ENCODE measurements around the gene CLASP1.
A peak's percentile ranks its signal among the peaks of the same experiment; 100 is the strongest.
"Not testable (repeated sequence)": the region's sequence is repeated elsewhere in the genome, so short reads cannot be mapped to it uniquely, and the experiment has no call there.

CLASP1 gene
- total RNA-seq = 102 to 276 (median 156) reads per million in 9 experiments

DNA sequence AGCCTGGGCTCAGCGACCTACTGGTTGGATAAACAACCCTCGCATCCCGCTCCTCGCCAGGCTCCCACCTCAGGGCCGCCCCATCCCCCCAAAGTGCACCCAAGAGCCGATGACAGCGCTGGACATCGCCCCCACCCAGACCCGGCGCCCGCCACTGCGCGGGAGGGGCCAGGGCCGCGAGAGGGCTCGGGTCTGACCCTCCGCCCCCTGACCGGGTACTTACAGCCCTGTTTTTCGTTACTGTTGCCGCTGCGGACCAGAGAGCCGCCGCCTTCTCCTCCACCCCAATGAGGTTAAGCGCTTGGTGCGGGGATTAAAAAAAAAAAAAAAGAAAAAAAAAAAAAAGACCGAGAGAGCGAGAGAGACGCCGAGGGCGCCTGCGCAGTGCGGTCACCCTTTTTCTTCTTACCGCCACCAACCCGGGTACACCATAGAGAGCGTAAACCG, at the start of gene CLASP1:
Gene CLASP1, minus strand, starts transcription at position 314 of the 447 bp plus-strand sequence. CDS start 43,567 bp downstream, outside the sequence.
- Mint-ChIP-seq H3K27ac (peak within 1 kb of the TSS; percentile 99 to 100), H3K27me3 (no peaks in the 10 kb centered on the region), H3K4me1 (ENCODE audit: low read depth in 2 of 2) (peaks cover 29 to 63% of the 10 kb centered on the region in 2 donors), H3K9me3 (no peaks in the 10 kb centered on the region), H3K36me3 (ENCODE audit: insufficient read depth) (peaks cover 35% of the 10 kb centered on the region), H3K4me3 (peak within 1 kb of the TSS; percentile 98 to 100)
- DNase-seq (no peak), ATAC-seq (replicated peaks) (no peak)

DNA sequence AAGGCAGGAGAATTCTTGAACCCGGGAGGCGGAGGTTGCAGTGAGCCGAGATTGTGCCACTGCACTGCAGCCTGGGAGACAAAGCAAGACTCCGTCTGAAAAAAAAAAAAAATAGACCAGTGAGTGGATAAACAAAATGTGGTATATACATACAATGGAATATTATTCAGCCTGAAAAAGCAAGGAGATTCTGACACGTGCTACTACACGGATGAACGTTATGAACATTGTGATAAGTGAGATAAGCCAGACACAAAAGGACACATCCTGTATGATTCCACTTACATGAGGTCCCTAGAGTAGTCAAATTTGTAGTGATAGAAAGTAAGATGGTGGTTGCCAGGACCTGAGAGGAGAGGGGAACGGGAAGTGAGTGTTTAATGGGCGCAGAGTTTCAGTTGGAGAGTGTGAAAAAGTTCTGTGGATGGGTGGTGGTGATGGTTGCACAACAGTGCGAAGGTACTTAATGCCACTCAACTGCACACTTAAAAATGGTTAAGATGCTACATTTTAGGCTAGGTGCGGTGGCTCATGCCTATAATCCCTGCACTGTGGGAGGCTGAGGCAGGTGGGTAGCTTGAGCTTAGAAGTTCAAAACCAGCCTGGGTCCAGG, 49.2 kb upstream of the CLASP1 start:
- H3K4me3 Mint-ChIP-seq = peak overlapping the region; percentile 18 to 85
- no peak for ATAC-seq (replicated peaks)
- H3K36me3 Mint-ChIP-seq (ENCODE audit: insufficient read depth) = peaks cover 29% of the 10 kb centered on the region
- no peaks in the 10 kb centered on the region for H3K9me3 Mint-ChIP-seq
- H3K27me3 Mint-ChIP-seq = no peaks in the 10 kb centered on the region
- DNase-seq = no peak
- H3K27ac Mint-ChIP-seq = peak overlapping the region; percentile 98 to 99
- H3K4me1 Mint-ChIP-seq (ENCODE audit: low read depth in 2 of 2) = peaks cover 34 to 37% of the 10 kb centered on the region in 2 donors

DNA sequence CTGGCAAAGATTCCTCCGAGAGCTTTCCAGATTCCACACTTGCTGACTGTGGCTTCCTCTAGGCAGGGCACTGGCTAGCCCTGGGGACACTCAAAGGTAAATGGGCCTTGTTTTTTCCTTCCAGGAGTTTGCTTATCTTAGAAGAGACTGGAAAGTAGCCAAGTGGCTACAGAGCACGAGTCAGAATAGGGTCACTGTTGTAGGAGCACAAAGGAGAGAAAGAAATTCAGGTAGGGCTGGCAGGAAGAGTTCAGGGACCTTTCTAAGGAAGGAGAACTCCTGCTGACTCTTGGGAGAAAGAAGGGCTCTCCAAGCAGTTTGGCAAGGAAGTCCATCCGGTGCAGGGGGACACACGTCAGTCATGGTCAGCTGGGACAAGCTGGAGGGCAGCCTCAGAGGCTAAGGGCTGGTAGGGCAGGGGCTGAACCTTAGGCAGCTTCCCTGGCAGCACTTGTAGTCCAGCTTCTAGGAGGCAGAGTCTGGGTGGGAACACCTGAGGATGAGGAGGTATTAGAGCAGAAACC, 47.9 kb upstream of the CLASP1 start:
- H3K4me1 Mint-ChIP-seq (ENCODE audit: low read depth in 2 of 2) = peaks cover 34 to 37% of the 10 kb centered on the region in 2 donors
- H3K27ac Mint-ChIP-seq = peak overlapping the region; percentile 98 to 99
- H3K36me3 Mint-ChIP-seq (ENCODE audit: insufficient read depth) = peaks cover 29% of the 10 kb centered on the region
- no peak for ATAC-seq (replicated peaks)
- no peak overlapping the region for H3K4me3 Mint-ChIP-seq
- H3K9me3 Mint-ChIP-seq = no peaks in the 10 kb centered on the region
- no peak for DNase-seq
- H3K27me3 Mint-ChIP-seq = no peaks in the 10 kb centered on the region

DNA sequence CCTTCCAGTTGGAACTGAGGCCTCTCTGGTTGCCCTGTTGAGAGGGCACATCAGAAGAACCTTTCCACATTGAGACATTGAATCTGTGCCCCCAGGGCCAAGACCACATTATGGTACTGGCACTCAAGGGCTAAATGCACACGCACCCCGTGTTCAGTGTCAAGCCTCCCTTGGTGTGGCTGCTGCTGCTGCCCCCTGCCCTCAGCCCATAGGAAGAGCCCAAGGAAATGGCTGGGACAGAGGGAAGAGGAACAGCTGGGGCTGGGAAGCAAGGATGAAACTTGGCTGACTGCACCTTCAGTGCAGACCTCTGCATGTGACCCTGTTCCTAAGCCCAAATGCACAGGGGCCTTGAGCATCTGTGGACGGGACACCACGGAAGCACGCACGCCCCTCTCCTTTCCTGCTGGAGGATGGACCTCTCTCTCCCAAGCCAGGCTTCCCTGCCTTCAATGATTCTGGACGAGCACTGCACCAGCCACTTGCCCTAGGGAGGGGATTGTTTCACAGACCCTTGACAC, 47.2 kb upstream of the CLASP1 start:
- Mint-ChIP-seq H3K4me3 (no peak overlapping the region), H3K9me3 (no peaks in the 10 kb centered on the region), H3K4me1 (ENCODE audit: low read depth in 2 of 2) (peaks cover 31 to 32% of the 10 kb centered on the region in 2 donors), H3K36me3 (ENCODE audit: insufficient read depth) (peaks cover 29% of the 10 kb centered on the region), H3K27me3 (no peaks in the 10 kb centered on the region), H3K27ac (peak overlapping the region; percentile 81)
- no peak for ATAC-seq (replicated peaks)
- DNase-seq = no peak

DNA sequence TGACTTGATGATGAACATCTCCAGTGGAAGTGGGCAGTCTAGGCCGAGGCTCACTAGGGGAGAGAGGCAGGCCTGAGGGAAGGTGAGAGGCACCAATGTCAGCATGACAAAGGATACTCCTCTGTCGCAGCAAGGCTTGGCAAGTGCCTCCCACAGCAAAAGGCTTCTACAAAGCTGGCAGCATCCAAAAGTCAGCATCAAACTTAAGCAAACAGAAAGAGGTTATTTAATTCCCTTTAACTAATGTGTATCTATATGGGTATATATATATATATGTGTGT, 45.8 kb upstream of the CLASP1 start:
- no peaks in the 10 kb centered on the region for H3K9me3 Mint-ChIP-seq
- H3K27ac Mint-ChIP-seq = peak overlapping the region; percentile 81
- peaks cover 18% of the 10 kb centered on the region for H3K36me3 Mint-ChIP-seq (ENCODE audit: insufficient read depth)
- ATAC-seq (replicated peaks) = no peak
- no peak overlapping the region for H3K4me3 Mint-ChIP-seq
- no peaks in the 10 kb centered on the region for H3K27me3 Mint-ChIP-seq
- H3K4me1 Mint-ChIP-seq (ENCODE audit: low read depth in 2 of 2) = peaks cover 19% of the 10 kb centered on the region in 2 donors
- DNase-seq = no peak

DNA sequence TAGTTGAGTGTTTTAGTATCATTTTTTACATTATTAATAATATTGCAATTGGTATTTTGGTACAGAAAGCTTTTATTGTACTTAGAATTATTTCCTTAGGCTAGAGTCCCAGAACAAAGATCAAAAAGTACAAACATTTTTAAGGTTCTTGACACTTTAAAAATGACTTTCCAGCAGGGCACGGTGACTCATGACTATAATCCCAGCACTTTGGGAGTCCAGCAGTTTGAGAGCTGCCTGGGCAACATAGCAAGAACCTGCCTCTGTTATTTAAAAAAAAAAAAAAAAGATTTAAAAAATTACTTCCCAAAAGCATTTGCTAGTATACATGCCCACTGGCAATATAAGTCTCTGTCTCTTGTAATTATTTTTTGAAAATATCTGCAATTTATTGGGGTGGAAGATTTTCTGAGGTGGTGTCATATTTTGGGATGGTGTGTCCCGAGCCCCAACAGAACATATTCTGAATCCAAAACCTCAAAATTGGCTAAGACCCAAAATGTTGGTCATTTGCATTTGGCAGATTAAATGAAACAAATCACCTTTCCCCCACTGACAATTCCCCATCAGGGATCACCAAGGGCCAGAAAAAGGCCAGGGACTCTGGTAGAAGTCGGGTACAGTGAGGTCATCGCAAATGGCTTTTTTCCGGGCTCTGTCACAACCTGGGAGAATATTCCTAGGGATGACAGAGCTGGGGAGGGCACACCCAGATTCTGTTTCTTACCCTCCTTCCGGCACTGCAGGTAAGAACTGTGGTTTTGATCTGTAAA, 45.3 kb upstream of the CLASP1 start:
- Mint-ChIP-seq H3K4me1 (ENCODE audit: low read depth in 2 of 2) (peaks cover 14% of the 10 kb centered on the region in 2 donors), H3K9me3 (no peaks in the 10 kb centered on the region), H3K36me3 (ENCODE audit: insufficient read depth) (peaks cover 13% of the 10 kb centered on the region), H3K27me3 (no peaks in the 10 kb centered on the region), H3K27ac (peak overlapping the region; percentile 81), H3K4me3 (no peak overlapping the region)
- DNase-seq (no peak), ATAC-seq (replicated peaks) (no peak)

DNA sequence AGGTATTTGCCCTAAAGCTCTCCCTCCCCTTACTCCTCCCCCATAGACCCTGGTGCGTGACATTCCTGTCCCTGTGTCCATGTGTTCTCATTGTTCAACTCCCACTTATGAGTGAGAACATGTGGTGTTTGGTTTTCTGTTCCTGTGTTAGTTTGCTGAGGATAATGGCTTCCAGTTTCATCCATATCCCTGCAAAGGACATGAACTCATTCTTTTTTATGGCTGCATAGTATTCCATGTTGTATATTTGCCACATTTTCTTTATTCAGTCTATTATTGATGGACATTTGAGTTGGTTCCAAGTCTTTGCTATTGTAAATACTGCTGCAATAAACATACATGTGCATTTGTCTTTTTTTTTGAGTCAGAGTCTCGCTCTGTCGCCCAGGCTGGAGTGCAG, 41.3 kb upstream of the CLASP1 start:
- not testable (repeated sequence) for H3K9me3 Mint-ChIP-seq; H3K27ac Mint-ChIP-seq; H3K4me3 Mint-ChIP-seq; DNase-seq; H3K27me3 Mint-ChIP-seq; H3K36me3 Mint-ChIP-seq (ENCODE audit: insufficient read depth); ATAC-seq (replicated peaks); H3K4me1 Mint-ChIP-seq (ENCODE audit: low read depth in 2 of 2)

DNA sequence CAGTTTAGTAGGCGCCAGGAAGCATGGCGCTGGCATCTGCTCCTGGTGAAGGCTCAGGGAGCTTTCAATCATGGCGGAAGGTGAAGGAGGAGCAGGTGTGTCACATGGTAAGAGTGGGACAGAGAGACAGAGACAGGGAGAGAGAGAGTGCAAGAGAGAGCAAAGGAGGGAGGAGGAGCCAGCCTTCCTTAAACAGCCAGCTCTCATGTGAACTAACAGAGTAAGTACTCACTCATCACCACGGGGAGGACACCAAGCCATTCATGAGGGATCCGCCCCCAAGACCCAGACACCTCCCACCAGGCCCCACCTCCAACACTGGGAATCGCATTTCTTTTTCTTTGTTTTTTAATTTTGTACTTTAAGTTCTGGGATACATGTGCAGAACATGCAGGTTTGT, 40.8 kb upstream of the CLASP1 start:
- Mint-ChIP-seq H3K4me3 (no peak overlapping the region), H3K9me3 (no peaks in the 10 kb centered on the region), H3K27me3 (no peaks in the 10 kb centered on the region), H3K36me3 (ENCODE audit: insufficient read depth) (no peaks in the 10 kb centered on the region), H3K4me1 (ENCODE audit: low read depth in 2 of 2) (no peaks in the 10 kb centered on the region), H3K27ac (peak overlapping the region in 1 of 2 donors; percentile 57)
- DNase-seq (no peak), ATAC-seq (replicated peaks) (no peak)

DNA sequence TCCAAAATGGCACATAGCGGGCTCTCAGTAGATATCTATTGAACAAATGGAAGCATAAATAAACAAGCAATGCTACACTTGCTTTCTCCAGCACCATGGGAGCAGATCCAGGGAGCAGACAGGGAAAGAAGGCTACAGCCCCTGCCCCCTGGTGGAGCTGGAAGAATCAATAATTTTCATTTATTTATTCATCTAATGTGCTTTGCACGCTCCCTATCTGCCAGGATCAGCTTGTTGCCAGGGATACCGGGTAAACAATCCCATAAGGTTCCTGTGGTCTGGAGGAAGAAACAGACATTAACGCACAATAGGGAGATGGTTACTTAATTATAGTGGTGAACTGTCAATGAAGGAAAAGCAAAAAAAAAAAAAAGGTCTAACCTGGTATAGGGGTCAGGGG, 40.1 kb upstream of the CLASP1 start:
- DNase-seq = no peak

DNA sequence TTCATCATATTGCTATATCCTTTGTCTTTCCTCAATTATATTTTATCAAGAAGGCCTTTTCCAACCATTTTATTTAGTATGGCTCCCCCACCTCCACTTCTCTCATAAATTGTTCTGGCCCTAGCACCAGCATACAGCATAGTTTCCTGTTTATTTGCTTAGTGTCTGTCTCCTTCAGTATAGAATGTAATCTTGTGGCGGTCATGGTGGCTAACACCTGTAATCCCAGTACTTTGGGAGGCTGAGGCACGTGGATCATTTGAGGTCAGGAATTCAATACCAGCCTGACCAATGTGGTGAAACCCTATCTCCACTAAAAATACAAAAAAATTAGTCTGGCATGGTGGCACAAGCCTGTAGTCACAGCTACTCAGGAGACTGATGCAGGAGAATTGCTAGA, 39.6 kb upstream of the CLASP1 start:
- Mint-ChIP-seq H3K27ac (peak overlapping the region; percentile 19 to 57), H3K27me3 (no peaks in the 10 kb centered on the region), H3K36me3 (ENCODE audit: insufficient read depth) (no peaks in the 10 kb centered on the region), H3K4me1 (ENCODE audit: low read depth in 2 of 2) (no peaks in the 10 kb centered on the region), H3K4me3 (no peak overlapping the region), H3K9me3 (peaks cover 2 to 8% of the 10 kb centered on the region in 2 donors)
- DNase-seq (no peak), ATAC-seq (replicated peaks) (peak; percentile 56)

More for the DNA sequence above, 40.1 kb upstream of the CLASP1 start:
- no peak for ATAC-seq (replicated peaks)
- H3K4me3 Mint-ChIP-seq = no peak overlapping the region
- H3K4me1 Mint-ChIP-seq (ENCODE audit: low read depth in 2 of 2) = no peaks in the 10 kb centered on the region
- H3K36me3 Mint-ChIP-seq (ENCODE audit: insufficient read depth) = no peaks in the 10 kb centered on the region
- no peaks in the 10 kb centered on the region for H3K27me3 Mint-ChIP-seq
- peak overlapping the region; percentile 19 to 57 for H3K27ac Mint-ChIP-seq
- H3K9me3 Mint-ChIP-seq = peaks cover 0 to 2% of the 10 kb centered on the region in 2 donors

DNA sequence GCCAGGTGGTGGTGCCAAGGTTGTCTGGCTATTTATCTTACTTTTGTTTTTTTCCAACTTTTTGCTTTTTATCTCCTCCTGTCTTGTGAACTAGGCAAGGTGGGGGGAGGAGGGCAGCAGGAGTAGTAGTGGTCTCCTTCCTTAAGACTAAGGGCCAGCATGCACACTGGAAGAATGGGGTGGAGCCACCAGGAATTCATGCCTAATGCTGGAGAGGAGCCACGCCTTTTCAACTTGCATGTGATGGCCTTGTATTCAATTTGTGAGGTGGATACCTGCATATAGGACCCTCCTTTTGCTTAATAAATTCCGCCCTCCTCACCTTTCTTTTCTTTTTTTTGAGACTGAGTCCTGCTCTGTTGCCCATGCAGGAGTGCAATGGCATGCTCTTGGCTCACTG, 37.6 kb upstream of the CLASP1 start:
- no peak overlapping the region for H3K4me3 Mint-ChIP-seq
- H3K27me3 Mint-ChIP-seq = no peaks in the 10 kb centered on the region
- peaks cover 2 to 17% of the 10 kb centered on the region in 2 donors for H3K9me3 Mint-ChIP-seq
- no peaks in the 10 kb centered on the region for H3K4me1 Mint-ChIP-seq (ENCODE audit: low read depth in 2 of 2)
- no peaks in the 10 kb centered on the region for H3K36me3 Mint-ChIP-seq (ENCODE audit: insufficient read depth)
- no peak overlapping the region for H3K27ac Mint-ChIP-seq
- no peak for DNase-seq
- no peak for ATAC-seq (replicated peaks)

DNA sequence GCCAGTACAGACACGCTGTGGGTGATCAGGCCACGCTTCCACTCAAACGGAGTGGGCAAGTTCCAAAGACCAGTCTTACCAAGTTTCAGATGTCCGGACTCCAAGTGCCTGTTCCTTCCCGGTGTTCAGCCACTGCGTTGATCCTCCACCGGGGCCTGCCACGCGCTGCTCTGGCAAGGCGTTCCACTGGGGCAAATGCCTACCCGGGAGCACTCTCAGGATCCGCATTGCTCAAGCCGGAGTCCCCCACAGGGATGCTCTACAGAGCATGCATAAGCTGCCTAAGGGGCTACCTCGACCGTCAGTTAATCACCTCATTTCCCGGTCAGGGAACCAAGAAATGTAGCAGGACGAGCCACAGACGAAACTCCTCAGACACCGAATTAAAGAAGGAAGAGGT, 37.0 kb upstream of the CLASP1 start:
- H3K9me3 Mint-ChIP-seq = peaks cover 2 to 17% of the 10 kb centered on the region in 2 donors
- DNase-seq (no peak), ATAC-seq (replicated peaks) (no peak)
- no peaks in the 10 kb centered on the region for H3K4me1 Mint-ChIP-seq (ENCODE audit: low read depth in 2 of 2)
- H3K36me3 Mint-ChIP-seq (ENCODE audit: insufficient read depth) = no peaks in the 10 kb centered on the region
- H3K4me3 Mint-ChIP-seq = no peak overlapping the region
- H3K27ac Mint-ChIP-seq = no peak overlapping the region
- no peaks in the 10 kb centered on the region for H3K27me3 Mint-ChIP-seq

DNA sequence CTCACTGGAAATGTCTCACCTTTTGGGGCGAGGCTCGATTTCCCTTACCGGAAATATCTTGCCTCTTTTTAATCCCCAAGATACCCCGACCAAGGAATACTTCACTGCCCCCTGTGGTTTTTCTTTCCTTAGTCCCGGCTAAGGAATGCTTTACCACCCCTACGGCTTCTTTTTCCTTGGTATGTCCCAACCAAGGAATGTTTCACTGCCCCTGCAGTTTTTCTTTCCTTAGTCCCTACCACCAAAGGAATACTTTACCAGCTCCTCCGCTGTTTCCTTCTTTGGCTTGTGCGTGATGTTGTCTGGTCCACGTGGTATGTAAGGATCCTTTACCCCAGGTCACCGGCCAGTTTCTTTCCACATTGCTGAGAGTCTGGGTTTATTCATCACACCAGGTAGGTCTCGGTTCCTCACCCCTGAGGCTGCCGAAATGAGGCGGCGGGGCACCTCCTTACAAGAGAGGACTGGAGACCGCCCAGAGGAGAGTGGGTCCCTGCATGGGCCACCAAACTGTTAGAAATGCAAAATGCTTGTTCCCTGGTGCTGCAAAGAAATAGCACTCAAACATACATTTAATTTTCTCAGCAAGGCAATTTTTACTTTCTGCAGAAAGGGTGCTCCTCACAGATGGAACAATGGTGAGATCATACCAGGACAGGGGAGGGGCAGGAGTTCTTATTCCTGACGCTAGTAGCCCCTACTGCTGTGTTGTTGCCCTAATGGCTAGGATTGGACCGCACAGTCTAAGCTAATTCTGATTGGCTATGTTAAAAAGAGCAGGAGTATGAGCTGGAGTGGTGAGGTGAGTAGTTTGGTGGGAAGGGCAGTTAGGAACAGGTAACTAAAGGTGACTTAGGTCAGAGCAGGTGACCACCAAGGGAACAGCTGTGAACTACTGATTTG, 33.4 kb upstream of the CLASP1 start:
- no peak for ATAC-seq (replicated peaks)
- Mint-ChIP-seq H3K36me3 (ENCODE audit: insufficient read depth) (no peaks in the 10 kb centered on the region), H3K4me1 (ENCODE audit: low read depth in 2 of 2) (no peaks in the 10 kb centered on the region), H3K4me3 (no peak overlapping the region), H3K27ac (no peak overlapping the region), H3K27me3 (no peaks in the 10 kb centered on the region), H3K9me3 (peaks cover 2 to 17% of the 10 kb centered on the region in 2 donors)
- DNase-seq = no peak

Data from effector memory CD8-positive, alpha-beta T cell (primary cell).